Caco-2 (cell line): ENCODE measurements around the gene ITPKC. TPM values are rescaled to one million over a fixed set of nuclear protein-coding genes. Genes with fewer than 3 reads are reported as not detected.

Experiments
- BruUV-seq: library from RNA; stranded (reverse); fragments of 400-500 nt; replicated peaks from 2 replicates; lab custom pipeline; 2021; lab: Mats Ljungman, UMichigan
- CTCF ChIA-PET: fragments of 300-600 bp; sonication (Branson Sonifier 250); formaldehyde crosslinking; loops from one replicate; lab custom pipeline; 2022; ENCODE audit warnings: antibody characterized with exemption; lab: Charles Lee
- POLR2A ChIA-PET: fragments of 300-600 bp; sonication (Branson Sonifier 250); formaldehyde crosslinking; loops from one replicate; lab custom pipeline; 2022; ENCODE audit warnings: antibody characterized with exemption; lab: Charles Lee
- DNase-seq, 2 experiments: peaks; one replicate each; pipeline versions ENCODE4 v3.0.0 to v3.0.0-alpha.2; 2020 to 2022
- H3K27me3 ChIP-seq: replicated peaks from 2 replicates; pipeline ENCODE4 v1.6.0; 2011; ENCODE audit warnings: low read length; ENCODE audit not compliant: control insufficient read depth, insufficient read depth
- H3K36me3 ChIP-seq: 2 replicates; pipeline ENCODE4 v1.5.1; 2011; ENCODE audit warnings: low read length; ENCODE audit not compliant: control insufficient read depth, insufficient read depth
- H3K4me1 ChIP-seq: fragments of 250-450 bp; sonication (Bioruptor Pico); 2 replicates; pipeline ENCODE4 v1.5.1; 2020; ENCODE audit warnings: mild to moderate bottlenecking
- H3K4me3 ChIP-seq: 2 replicates; pipeline ENCODE4 v1.5.1; 2011; ENCODE audit warnings: low read depth, mild to moderate bottlenecking, control low read depth, low read length
- H3K9me3 ChIP-seq: fragments of 250-450 bp; sonication (Bioruptor Pico); 2 replicates; pipeline ENCODE4 v1.5.1; 2020; ENCODE audit warnings: mild to moderate bottlenecking, moderate library complexity
- H3K27ac Mint-ChIP-seq: one replicate; pipeline ENCODE4 v1.8.0; 2022; ENCODE audit warnings: mixed read lengths; ENCODE audit not compliant: unreplicated experiment
- H3K27me3 Mint-ChIP-seq: one replicate; pipeline ENCODE4 v1.8.0; 2022; ENCODE audit warnings: mixed read lengths; ENCODE audit not compliant: insufficient read depth, unreplicated experiment
- H3K36me3 Mint-ChIP-seq: one replicate; pipeline ENCODE4 v1.8.0; 2022; ENCODE audit warnings: mild to moderate bottlenecking, mixed read lengths; ENCODE audit not compliant: insufficient read depth, unreplicated experiment
- H3K4me1 Mint-ChIP-seq: one replicate; pipeline ENCODE4 v1.8.0; 2022; ENCODE audit warnings: low read depth, mixed read lengths; ENCODE audit not compliant: unreplicated experiment
- H3K4me3 Mint-ChIP-seq: one replicate; pipeline ENCODE4 v1.8.0; 2022; ENCODE audit warnings: mild to moderate bottlenecking, moderate library complexity, mixed read lengths; ENCODE audit not compliant: unreplicated experiment
- H3K9me3 Mint-ChIP-seq: one replicate; pipeline ENCODE4 v1.8.0; 2022; ENCODE audit warnings: mixed read lengths; ENCODE audit not compliant: unreplicated experiment
- intact Hi-C: fragments of 100-400 bp; cut with micrococcal nuclease; formaldehyde crosslinking; loops from one replicate; pipeline ENCODE4 v1.10.0; 2022; ENCODE audit not compliant: unreplicated experiment
- total RNA-seq: library from RNA; stranded (reverse); gene quantifications from 2 replicates; pipeline ENCODE4 v1.2.3, GENCODE V29; 2022
- TF ChIP-seq, protein P1 (sequence below), 2 experiments: fragments of 200-600 bp in 1 of 2; IDR thresholded peaks; 1 replicate in 1 of 2; 2 replicates in 1 of 2; pipeline versions ENCODE4 v1.5.1 to v1.8.0; 2011 to 2022; ENCODE audit warnings: antibody characterized with exemption in 1 of 2, control low read depth in 1 of 2, inconsistent platforms in 1 of 2, low read depth in 1 of 2, low read length in 1 of 2, mild to moderate bottlenecking in 1 of 2, moderate library complexity in 1 of 2; ENCODE audit not compliant: insufficient read depth in 1 of 2, severe bottlenecking in 1 of 2, unreplicated experiment in 1 of 2

Gene ITPKC
- total RNA-seq, 1 experiment from 2014 or later = 31.2 TPM

- H3K4me1 Mint-ChIP-seq = peaks cover 5% of the 10 kb centered on the region
- ChIA-PET POLR2A (no interaction called here), CTCF (no interaction called here)
- Histone ChIP-seq H3K4me3 (no peak overlapping the region), H3K9me3 (no peaks in the 10 kb centered on the region), H3K4me1 (peaks cover 21% of the 10 kb centered on the region), H3K36me3 (peaks cover 1% of the 10 kb centered on the region; the same call in 1 of the 2 replicates), H3K27me3 (no peaks in the 10 kb centered on the region)
- no peak for DNase-seq
- H3K27me3 Mint-ChIP-seq = no peaks in the 10 kb centered on the region
- BruUV-seq = no TSS peak
- H3K4me3 Mint-ChIP-seq = no peak overlapping the region
- H3K9me3 Mint-ChIP-seq = no peaks in the 10 kb centered on the region
- intact Hi-C loops = no loop called here
- H3K36me3 Mint-ChIP-seq = peaks cover 27% of the 10 kb centered on the region
- H3K27ac Mint-ChIP-seq = no peak overlapping the region
- TF ChIP-seq, protein P1, sequence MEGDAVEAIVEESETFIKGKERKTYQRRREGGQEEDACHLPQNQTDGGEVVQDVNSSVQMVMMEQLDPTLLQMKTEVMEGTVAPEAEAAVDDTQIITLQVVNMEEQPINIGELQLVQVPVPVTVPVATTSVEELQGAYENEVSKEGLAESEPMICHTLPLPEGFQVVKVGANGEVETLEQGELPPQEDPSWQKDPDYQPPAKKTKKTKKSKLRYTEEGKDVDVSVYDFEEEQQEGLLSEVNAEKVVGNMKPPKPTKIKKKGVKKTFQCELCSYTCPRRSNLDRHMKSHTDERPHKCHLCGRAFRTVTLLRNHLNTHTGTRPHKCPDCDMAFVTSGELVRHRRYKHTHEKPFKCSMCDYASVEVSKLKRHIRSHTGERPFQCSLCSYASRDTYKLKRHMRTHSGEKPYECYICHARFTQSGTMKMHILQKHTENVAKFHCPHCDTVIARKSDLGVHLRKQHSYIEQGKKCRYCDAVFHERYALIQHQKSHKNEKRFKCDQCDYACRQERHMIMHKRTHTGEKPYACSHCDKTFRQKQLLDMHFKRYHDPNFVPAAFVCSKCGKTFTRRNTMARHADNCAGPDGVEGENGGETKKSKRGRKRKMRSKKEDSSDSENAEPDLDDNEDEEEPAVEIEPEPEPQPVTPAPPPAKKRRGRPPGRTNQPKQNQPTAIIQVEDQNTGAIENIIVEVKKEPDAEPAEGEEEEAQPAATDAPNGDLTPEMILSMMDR (IDR thresholded peaks at IDR 0.05; ENCODE audit: insufficient read depth in 1 of 2, low read depth in 1 of 2, low read length in 1 of 2, severe bottlenecking in 1 of 2, unreplicated experiment in 1 of 2) = no peak
These were observed 23.0 kb upstream of the ITPKC start for GRCh38 chr19:40693896-40694295.

GRCh38 chr19:40695881-40696280 is 21.0 kb upstream of the ITPKC start:
- Histone ChIP-seq H3K4me1 (peaks cover 9% of the 10 kb centered on the region; the same call in 1 of the 2 replicates), H3K27me3 (no peaks in the 10 kb centered on the region), H3K4me3 (no peak overlapping the region), H3K9me3 (no peaks in the 10 kb centered on the region), H3K36me3 (peaks cover 1% of the 10 kb centered on the region; the same call in 1 of the 2 replicates)
- intact Hi-C loops = no loop called here
- no peak overlapping the region for H3K27ac Mint-ChIP-seq
- BruUV-seq = no TSS peak
- POLR2A ChIA-PET = no interaction called here
- no peak overlapping the region for H3K4me3 Mint-ChIP-seq
- CTCF ChIA-PET = no interaction called here
- H3K9me3 Mint-ChIP-seq = no peaks in the 10 kb centered on the region
- peaks cover 5% of the 10 kb centered on the region for H3K4me1 Mint-ChIP-seq
- DNase-seq = no peak
- no peaks in the 10 kb centered on the region for H3K27me3 Mint-ChIP-seq
- H3K36me3 Mint-ChIP-seq = peaks cover 23% of the 10 kb centered on the region
- TF ChIP-seq, protein P1 (IDR thresholded peaks at IDR 0.05; ENCODE audit: insufficient read depth in 1 of 2, low read depth in 1 of 2, low read length in 1 of 2, severe bottlenecking in 1 of 2, unreplicated experiment in 1 of 2) = no peak

DNA sequence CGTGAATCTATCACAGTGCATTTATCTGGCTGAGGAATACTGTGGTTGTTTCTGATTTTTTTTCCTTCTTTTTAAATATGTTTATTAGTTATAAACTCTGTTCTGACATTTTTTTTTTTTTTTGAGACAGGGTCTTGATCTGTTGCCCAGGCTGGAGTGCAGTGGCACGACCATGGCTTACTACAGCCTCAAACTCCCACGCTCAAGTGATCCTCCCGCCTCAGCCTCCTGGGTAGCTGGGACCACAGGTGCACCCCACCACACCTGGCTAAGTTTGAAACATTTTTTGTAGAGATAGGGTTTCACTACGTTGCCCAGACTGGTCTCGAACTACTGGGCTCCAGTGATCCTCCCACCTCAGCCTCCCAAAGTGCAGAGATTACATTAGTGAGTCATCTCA is 19.9 kb upstream of the ITPKC start:
- Histone ChIP-seq H3K27me3 (no peaks in the 10 kb centered on the region), H3K4me1 (no peaks in the 10 kb centered on the region), H3K36me3 (peaks cover 1% of the 10 kb centered on the region; the same call in 1 of the 2 replicates), H3K9me3 (no peaks in the 10 kb centered on the region), H3K4me3 (no peak overlapping the region)
- intact Hi-C loops = no loop called here
- DNase-seq = no peak
- CTCF ChIA-PET = no interaction called here
- POLR2A ChIA-PET = no interaction called here
- Mint-ChIP-seq H3K4me1 (peaks cover 5% of the 10 kb centered on the region), H3K27me3 (no peaks in the 10 kb centered on the region), H3K36me3 (peaks cover 25% of the 10 kb centered on the region), H3K4me3 (no peak overlapping the region), H3K27ac (no peak overlapping the region), H3K9me3 (no peaks in the 10 kb centered on the region)
- TF ChIP-seq, protein P1 (IDR thresholded peaks at IDR 0.05; ENCODE audit: insufficient read depth in 1 of 2, low read depth in 1 of 2, low read length in 1 of 2, severe bottlenecking in 1 of 2, unreplicated experiment in 1 of 2) = no peak
- BruUV-seq = no TSS peak
